Left lobe of liver (tissue), 2 donors: ENCODE data around the gene ROBO1. TPM values are rescaled to one million over a fixed set of nuclear protein-coding genes. Genes with fewer than 3 reads are reported as not detected.
A peak's percentile ranks its signal among the peaks of the same experiment; 100 is the strongest.

Experiments
- ATAC-seq: fragments of 200-7000 bp; cut with Tn5 transposase; one replicate; pipeline ENCODE4 v1.9.1; 2020; ENCODE audit warnings: mild to moderate bottlenecking, moderate library complexity
- DNase-seq: peaks from one replicate; pipeline ENCODE4 v3.0.0-alpha.2; 2020; ENCODE audit warnings: low spot score
- total RNA-seq: library from RNA; stranded (reverse); gene quantifications from one replicate; pipeline ENCODE4 v1.2.1, GENCODE V29; 2021
- donor health status: DM: no; HTN: no; CAD: no; lungs with moderate emphysema.
- donor health status: DM: no; HTN: yes; CAD: no.

Gene ROBO1
- total RNA-seq, 1 donor from 2014 or later: 3.1 TPM

GRCh38 chr3:79390352-79390751 is 377.4 kb downstream of the ROBO1 start:
- DNase-seq: no peak
- ATAC-seq: no peak

GRCh38 chr3:79385211-79385610 is 382.6 kb downstream of the ROBO1 start:
- no peak for ATAC-seq
- DNase-seq: no peak

GRCh38 chr3:79383402-79384012 is 384.3 kb downstream of the ROBO1 start:
- ATAC-seq: peak; percentile 82
- no peak for DNase-seq

- no peak for ATAC-seq
- DNase-seq: no peak
Measured at GRCh38 chr3:79380581-79380980, 387.2 kb downstream of the ROBO1 start.

GRCh38 chr3:79378064-79378463 is 389.7 kb downstream of the ROBO1 start:
- no peak for DNase-seq
- no peak for ATAC-seq

GRCh38 chr3:79369306-79369705 is 398.5 kb downstream of the ROBO1 start:
- DNase-seq (no peak), ATAC-seq (no peak)

- DNase-seq: no peak
- ATAC-seq: no peak
Measured at GRCh38 chr3:79368403-79368802, 399.4 kb downstream of the ROBO1 start.

- DNase-seq (no peak), ATAC-seq (no peak)
Measured at GRCh38 chr3:79367803-79368202, 400.0 kb downstream of the ROBO1 start.

- ATAC-seq: no peak
- no peak for DNase-seq
Measured at GRCh38 chr3:79367066-79367465, 400.7 kb downstream of the ROBO1 start.

- ATAC-seq: no peak
Measured at GRCh38 chr3:79366414-79366813, 401.4 kb downstream of the ROBO1 start.

GRCh38 chr3:79364784-79365183 is 403.0 kb downstream of the ROBO1 start:
- ATAC-seq (no peak), DNase-seq (no peak)

More at GRCh38 chr3:79366414-79366813, 401.4 kb downstream of the ROBO1 start:
- DNase-seq: no peak

GRCh38 chr3:79362571-79363270 is 405.1 kb downstream of the ROBO1 start:
- no peak for ATAC-seq
- no peak for DNase-seq

- ATAC-seq: peak; percentile 74
- no peak for DNase-seq
Measured at GRCh38 chr3:79361748-79362378, 405.9 kb downstream of the ROBO1 start.

GRCh38 chr3:79358327-79358726 is 409.5 kb downstream of the ROBO1 start:
- DNase-seq: no peak
- ATAC-seq: no peak

- no peak for ATAC-seq
- no peak for DNase-seq
Measured at GRCh38 chr3:79354179-79354688, 413.6 kb downstream of the ROBO1 start.

- DNase-seq: no peak
- ATAC-seq: no peak
Measured at GRCh38 chr3:79351699-79352098, 416.1 kb downstream of the ROBO1 start.

- DNase-seq (no peak), ATAC-seq (no peak)
Measured at GRCh38 chr3:79344876-79345871, 422.6 kb downstream of the ROBO1 start.

- ATAC-seq (no peak), DNase-seq (no peak)
Measured at GRCh38 chr3:79341961-79342360, 425.8 kb downstream of the ROBO1 start.

- DNase-seq (no peak), ATAC-seq (no peak)
Measured at GRCh38 chr3:79339846-79340245, 428.0 kb downstream of the ROBO1 start.

GRCh38 chr3:79337798-79338197 is 430.0 kb downstream of the ROBO1 start:
- DNase-seq (no peak), ATAC-seq (no peak)

- DNase-seq (no peak), ATAC-seq (no peak)
Measured at GRCh38 chr3:79329154-79329553, 438.6 kb downstream of the ROBO1 start.
